C4-2B (cell line): ENCODE data around the gene STAT6.

Experiments
- H3K27ac ChIP-seq: fragments of 450-650 bp; 2 replicates; pipeline ENCODE4 v1.5.1; 2017
- CTCF ChIP-seq: fragments of 450-650 bp; conservative IDR thresholded peaks from 2 replicates; pipeline ENCODE4 v1.5.1; 2017; ENCODE audit warnings: mild to moderate bottlenecking
- ZFX ChIP-seq: fragments of 450-650 bp; IDR thresholded peaks from 2 replicates; pipeline ENCODE4 v1.6.1; 2017

STAT6 gene

GRCh38 chr12:57134949-57135348 is 23.8 kb upstream of the STAT6 start:
- no peak overlapping the region for H3K27ac ChIP-seq
- TF ChIP-seq CTCF, result no peak
- TF ChIP-seq ZFX, result no peak

GRCh38 chr12:57133916-57134315 is 22.8 kb upstream of the STAT6 start:
- no peak overlapping the region for H3K27ac ChIP-seq
- TF ChIP-seq CTCF (no peak), ZFX (no peak)

- no peak overlapping the region for H3K27ac ChIP-seq
- TF ChIP-seq ZFX (no peak), CTCF (no peak)
Observed at GRCh38 chr12:57133013-57133569, 21.9 kb upstream of the STAT6 start.

GRCh38 chr12:57131896-57132744 is 21.0 kb upstream of the STAT6 start:
- TF ChIP-seq CTCF, result no peak
- no peak for TF ChIP-seq ZFX
- H3K27ac ChIP-seq, result no peak overlapping the region

- TF ChIP-seq ZFX (no peak), CTCF (no peak)
- no peak overlapping the region for H3K27ac ChIP-seq
Observed at GRCh38 chr12:57130941-57131340, 19.8 kb upstream of the STAT6 start.

GRCh38 chr12:57129889-57130288 is 18.7 kb upstream of the STAT6 start:
- no peak overlapping the region for H3K27ac ChIP-seq
- TF ChIP-seq ZFX (no peak), CTCF (no peak)

GRCh38 chr12:57129321-57129842 is 18.2 kb upstream of the STAT6 start:
- TF ChIP-seq ZFX (no peak), CTCF (no peak)
- no peak overlapping the region for H3K27ac ChIP-seq
